ENCODE measurements around the gene MARK3. TPM values are rescaled to one million over a fixed set of nuclear protein-coding genes. Genes with fewer than 3 reads are reported as not detected.

The MARK3 gene
- total and polyA plus RNA-seq, 2 of the 4 experiments (the other 2 are of a cell fraction), result 78.5 to 80.5 TPM

DNA sequence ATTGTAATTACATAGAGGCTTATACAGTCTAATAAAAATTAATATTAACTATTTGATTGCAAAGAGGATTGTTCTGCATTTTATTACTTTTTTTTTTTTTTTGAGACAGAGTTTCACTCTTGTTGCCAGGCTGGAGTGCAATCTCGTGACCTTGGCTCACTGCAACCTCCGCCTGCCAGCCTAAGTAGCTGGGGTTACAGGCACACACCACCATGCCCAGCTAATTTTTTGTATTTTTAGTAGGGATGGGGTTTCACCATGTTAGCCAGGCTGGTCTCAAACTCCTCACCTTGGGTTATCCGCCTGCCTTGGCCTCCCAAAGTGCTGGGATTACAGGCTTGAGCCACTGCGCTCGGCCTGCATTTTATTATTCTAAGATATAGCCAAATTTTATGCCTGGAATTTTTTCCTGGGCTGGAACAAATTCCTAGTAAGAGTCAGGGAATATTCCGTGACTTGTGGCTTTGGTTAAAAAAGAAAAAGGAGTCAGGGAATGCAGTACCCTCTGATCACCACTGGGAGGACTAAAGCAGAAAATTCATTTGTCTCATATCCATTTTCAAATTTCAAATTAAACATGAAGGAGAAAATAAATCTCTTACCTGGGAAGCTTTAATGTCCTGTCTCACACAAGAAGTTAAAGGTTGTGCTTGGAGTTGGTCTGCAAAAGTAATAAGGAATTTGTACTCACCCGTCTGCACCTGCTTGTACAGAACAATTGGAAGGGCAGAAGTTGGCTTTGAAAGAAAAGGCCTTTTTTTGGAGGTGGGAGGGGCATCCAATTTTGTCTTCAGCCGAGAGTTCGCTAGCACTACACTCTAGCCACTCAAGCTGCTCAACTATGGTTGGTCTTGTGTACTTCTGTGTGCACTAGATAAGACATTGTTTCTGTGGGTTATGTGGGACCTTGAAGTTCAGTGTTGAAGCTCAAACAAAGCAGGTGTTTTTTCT lies 8.7 kb downstream of the MARK3 start:
- Histone ChIP-seq H2BK120ac (ENCODE audit: low read depth, low read length) (no peak overlapping the region), H3K4me3 (ENCODE audit: insufficient read depth, low read depth, low read length) (no peak overlapping the region), H3K4ac (ENCODE audit: low read depth, low read length) (no peak overlapping the region), H3K36me3 (ENCODE audit: control insufficient read depth, insufficient read depth, low read length) (no peaks in the 10 kb centered on the region), H2AFZ (replicated peaks; ENCODE audit: low read length, poor library complexity) (no peak overlapping the region), H3K56ac (ENCODE audit: extremely low read depth, insufficient read depth, low read length) (no peak overlapping the region), H3K18ac (ENCODE audit: low read depth, low read length) (no peak overlapping the region), H3K27me3 (ENCODE audit: control insufficient read depth, insufficient read depth, low read length) (no peaks in the 10 kb centered on the region), H4K20me1 (ENCODE audit: insufficient read depth, low read length) (peaks cover 95% of the 10 kb centered on the region), H2BK15ac (ENCODE audit: low read depth, low read length) (no peak overlapping the region), H2AK5ac (ENCODE audit: low read depth, low read length) (no peak overlapping the region), H4K8ac (ENCODE audit: low read depth in 2 of 2, low read length in 2 of 2) (no peak overlapping the region), H2AK9ac (replicated peaks; ENCODE audit: low read depth, low read length, poor library complexity) (no peak overlapping the region), H3K9me3 (ENCODE audit: control insufficient read depth, insufficient read depth, low read length) (no peaks in the 10 kb centered on the region), H3K14ac (replicated peaks; ENCODE audit: low read depth, low read length) (no peak overlapping the region), H3K79me1 (ENCODE audit: low read depth in 1 of 2, low read length in 2 of 2) (peaks cover 0 to 44% of the 10 kb centered on the region in 2 experiments; a peak in 2 of 4 replicates), H3K9me1 (ENCODE audit: insufficient read depth, low read length) (peaks cover 16% of the 10 kb centered on the region), H2BK20ac (ENCODE audit: low read depth, low read length) (no peak overlapping the region), H4K91ac (ENCODE audit: insufficient read depth, low read depth, low read length) (no peak overlapping the region), H3K27ac (ENCODE audit: insufficient read depth, low read length) (no peak overlapping the region), H4K5ac (ENCODE audit: low read depth, low read length) (no peak overlapping the region), H3K4me2 (ENCODE audit: low read depth, low read length) (no peak overlapping the region; the same call in 1 of the 2 replicates), H3K9ac (ENCODE audit: low read depth, low read length) (no peak overlapping the region), H3K4me1 (ENCODE audit: control insufficient read depth, insufficient read depth, low read length) (peaks cover 19% of the 10 kb centered on the region), H2BK5ac (ENCODE audit: low read depth, low read length, poor library complexity, severe bottlenecking) (no peak overlapping the region), H3K23ac (ENCODE audit: low read depth, low read length) (0 out of 2 replicates have a peak overlapping the region, but pooled peaks have one; percentile 7)
- no TSS peak for BruUV-seq (replicated peaks)
- intact Hi-C loops (cut with micrococcal nuclease) (no loop called here), dilution Hi-C loops (cut with HindIII; ENCODE audit: low sequenced_read_pairs, unreplicated experiment) (no loop called here), in situ Hi-C loops (cut with MboI; ENCODE audit: low sequenced_read_pairs) (no loop called here)
- ChIA-PET CTCF (interaction anchor here (0.9 to 1.2 kb wide), 3 partner anchors 44 to 53 kb away, joined by 3 read pairs; no protein-coding TSS in a partner anchor), POLR2A (ENCODE audit: unreplicated experiment) (interaction anchor here (0.6 kb wide), 1 partner anchor 60 kb away, joined by 4 read pairs; no protein-coding TSS in a partner anchor)
- WGBS, 2 experiments (ENCODE audit: extremely low coverage in 2 of 2, insufficient read length in 1 of 2), result no CpG with 5 or more reads among the region's 9 CpGs
- DNase-seq (peak; percentile 53), ATAC-seq (ENCODE audit: low read depth) (peak; percentile 50)
- TF ChIP-seq SMC3 (IDR thresholded peaks at IDR 0.05; ENCODE audit: low read depth, low read length), result peak; percentile 40
- no peak for TF ChIP-seq CEBPB (IDR thresholded peaks at IDR 0.05; ENCODE audit: low read depth, low read length)
- TF ChIP-seq BHLHE40 (IDR thresholded peaks at IDR 0.05; ENCODE audit: low read depth, low read length), result no peak
- TF ChIP-seq, protein P1, sequence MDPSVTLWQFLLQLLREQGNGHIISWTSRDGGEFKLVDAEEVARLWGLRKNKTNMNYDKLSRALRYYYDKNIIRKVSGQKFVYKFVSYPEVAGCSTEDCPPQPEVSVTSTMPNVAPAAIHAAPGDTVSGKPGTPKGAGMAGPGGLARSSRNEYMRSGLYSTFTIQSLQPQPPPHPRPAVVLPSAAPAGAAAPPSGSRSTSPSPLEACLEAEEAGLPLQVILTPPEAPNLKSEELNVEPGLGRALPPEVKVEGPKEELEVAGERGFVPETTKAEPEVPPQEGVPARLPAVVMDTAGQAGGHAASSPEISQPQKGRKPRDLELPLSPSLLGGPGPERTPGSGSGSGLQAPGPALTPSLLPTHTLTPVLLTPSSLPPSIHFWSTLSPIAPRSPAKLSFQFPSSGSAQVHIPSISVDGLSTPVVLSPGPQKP (IDR thresholded peaks at IDR 0.05; ENCODE audit: borderline replicate concordance, low read depth, low read length), result no peak
- TF ChIP-seq, protein P2, sequence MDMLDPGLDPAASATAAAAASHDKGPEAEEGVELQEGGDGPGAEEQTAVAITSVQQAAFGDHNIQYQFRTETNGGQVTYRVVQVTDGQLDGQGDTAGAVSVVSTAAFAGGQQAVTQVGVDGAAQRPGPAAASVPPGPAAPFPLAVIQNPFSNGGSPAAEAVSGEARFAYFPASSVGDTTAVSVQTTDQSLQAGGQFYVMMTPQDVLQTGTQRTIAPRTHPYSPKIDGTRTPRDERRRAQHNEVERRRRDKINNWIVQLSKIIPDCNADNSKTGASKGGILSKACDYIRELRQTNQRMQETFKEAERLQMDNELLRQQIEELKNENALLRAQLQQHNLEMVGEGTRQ (IDR thresholded peaks at IDR 0.05; ENCODE audit: low read depth, low read length), result no peak
- TF ChIP-seq CHD1 (IDR thresholded peaks at IDR 0.05; ENCODE audit: low read depth, low read length), result no peak
- no peak for TF ChIP-seq RFX5 (IDR thresholded peaks at IDR 0.05; ENCODE audit: low read depth, low read length)
- no peak for TF ChIP-seq MXI1 (IDR thresholded peaks at IDR 0.05; ENCODE audit: borderline replicate concordance, low read depth, low read length)
- no peak for TF ChIP-seq NFE2L2 (IDR thresholded peaks at IDR 0.05; ENCODE audit: low read depth, low read length)
- TF ChIP-seq FOS (IDR thresholded peaks at IDR 0.05; ENCODE audit: low read depth, low read length), result no peak
- TF ChIP-seq RCOR1 (IDR thresholded peaks at IDR 0.05; ENCODE audit: insufficient replicate concordance, low read length), result no peak
- TF ChIP-seq RAD21 (IDR thresholded peaks at IDR 0.05; ENCODE audit: low read length), result peak; percentile 51
- TF ChIP-seq, protein P3, sequence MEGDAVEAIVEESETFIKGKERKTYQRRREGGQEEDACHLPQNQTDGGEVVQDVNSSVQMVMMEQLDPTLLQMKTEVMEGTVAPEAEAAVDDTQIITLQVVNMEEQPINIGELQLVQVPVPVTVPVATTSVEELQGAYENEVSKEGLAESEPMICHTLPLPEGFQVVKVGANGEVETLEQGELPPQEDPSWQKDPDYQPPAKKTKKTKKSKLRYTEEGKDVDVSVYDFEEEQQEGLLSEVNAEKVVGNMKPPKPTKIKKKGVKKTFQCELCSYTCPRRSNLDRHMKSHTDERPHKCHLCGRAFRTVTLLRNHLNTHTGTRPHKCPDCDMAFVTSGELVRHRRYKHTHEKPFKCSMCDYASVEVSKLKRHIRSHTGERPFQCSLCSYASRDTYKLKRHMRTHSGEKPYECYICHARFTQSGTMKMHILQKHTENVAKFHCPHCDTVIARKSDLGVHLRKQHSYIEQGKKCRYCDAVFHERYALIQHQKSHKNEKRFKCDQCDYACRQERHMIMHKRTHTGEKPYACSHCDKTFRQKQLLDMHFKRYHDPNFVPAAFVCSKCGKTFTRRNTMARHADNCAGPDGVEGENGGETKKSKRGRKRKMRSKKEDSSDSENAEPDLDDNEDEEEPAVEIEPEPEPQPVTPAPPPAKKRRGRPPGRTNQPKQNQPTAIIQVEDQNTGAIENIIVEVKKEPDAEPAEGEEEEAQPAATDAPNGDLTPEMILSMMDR (conservative IDR thresholded peaks at IDR 0.05; ENCODE audit: low read depth, low read length), result peak; percentile 70

All from IMR-90 (cell line).